Activated naive CD8-positive, alpha-beta T cell (primary cell): ENCODE measurements around the gene BICRAL.
"Not testable (repeated sequence)": the region's sequence is repeated elsewhere in the genome, so short reads cannot be mapped to it uniquely, and the experiment has no call there.

Experiments
- H3K27ac Mint-ChIP-seq: one replicate; pipeline ENCODE4 v1.8.0; 2021; ENCODE audit warnings: mixed read lengths
- H3K27me3 Mint-ChIP-seq: one replicate; pipeline ENCODE4 v1.8.0; 2021; ENCODE audit warnings: mixed read lengths
- H3K36me3 Mint-ChIP-seq: one replicate; pipeline ENCODE4 v1.8.0; 2021; ENCODE audit warnings: mixed read lengths
- H3K4me1 Mint-ChIP-seq: one replicate; pipeline ENCODE4 v1.8.0; 2021; ENCODE audit warnings: low read depth, mixed read lengths
- H3K4me3 Mint-ChIP-seq: one replicate; pipeline ENCODE4 v1.8.0; 2021; ENCODE audit warnings: mild to moderate bottlenecking, mixed read lengths
- H3K9me3 Mint-ChIP-seq: one replicate; pipeline ENCODE4 v1.8.0; 2021; ENCODE audit warnings: low read depth, mixed read lengths

The BICRAL gene

GRCh38 chr6:42781796-42782688 is at the start of gene BICRAL:
BICRAL (plus strand) TSS chr6:42782052; CDS start chr6:42822023, 39,971 bp downstream.
- Mint-ChIP-seq H3K9me3 (no peaks in the 10 kb centered on the region), H3K27ac (peak within 1 kb of the TSS; percentile 100), H3K36me3 (no peaks in the 10 kb centered on the region), H3K27me3 (no peaks in the 10 kb centered on the region), H3K4me3 (peak within 1 kb of the TSS; percentile 98), H3K4me1 (peaks cover 30% of the 10 kb centered on the region)

GRCh38 chr6:42733867-42734481 is 47.9 kb upstream of the BICRAL start:
- H3K4me1 Mint-ChIP-seq, H3K27me3 Mint-ChIP-seq, H3K36me3 Mint-ChIP-seq, H3K27ac Mint-ChIP-seq, H3K9me3 Mint-ChIP-seq, H3K4me3 Mint-ChIP-seq: not testable (repeated sequence)

- Mint-ChIP-seq H3K4me3 (no peak overlapping the region), H3K9me3 (no peaks in the 10 kb centered on the region), H3K36me3 (no peaks in the 10 kb centered on the region), H3K27ac (no peak overlapping the region), H3K4me1 (no peaks in the 10 kb centered on the region), H3K27me3 (no peaks in the 10 kb centered on the region)
Observed at GRCh38 chr6:42735976-42736375, 45.9 kb upstream of the BICRAL start.

GRCh38 chr6:42740725-42741124 is 41.1 kb upstream of the BICRAL start:
- Mint-ChIP-seq H3K27me3 (no peaks in the 10 kb centered on the region), H3K27ac (no peak overlapping the region), H3K4me1 (peaks cover 12% of the 10 kb centered on the region), H3K36me3 (peaks cover 2% of the 10 kb centered on the region), H3K4me3 (no peak overlapping the region), H3K9me3 (peaks cover 7% of the 10 kb centered on the region)

GRCh38 chr6:42742116-42742894 is 39.5 kb upstream of the BICRAL start:
- no peak overlapping the region for H3K27ac Mint-ChIP-seq
- H3K36me3 Mint-ChIP-seq: peaks cover 4% of the 10 kb centered on the region
- H3K9me3 Mint-ChIP-seq: peaks cover 7% of the 10 kb centered on the region
- no peaks in the 10 kb centered on the region for H3K27me3 Mint-ChIP-seq
- H3K4me3 Mint-ChIP-seq: peak overlapping the region; percentile 59
- peaks cover 15% of the 10 kb centered on the region for H3K4me1 Mint-ChIP-seq

- Mint-ChIP-seq H3K36me3 (peaks cover 6% of the 10 kb centered on the region), H3K9me3 (peaks cover 7% of the 10 kb centered on the region), H3K27me3 (no peaks in the 10 kb centered on the region), H3K4me3 (peak overlapping the region; percentile 99), H3K27ac (peak overlapping the region; percentile 34), H3K4me1 (peaks cover 31% of the 10 kb centered on the region)
Observed at GRCh38 chr6:42744351-42744893, 37.4 kb upstream of the BICRAL start.

- Mint-ChIP-seq H3K4me3 (peak overlapping the region; percentile 99), H3K27ac (peak overlapping the region; percentile 34), H3K36me3 (peaks cover 6% of the 10 kb centered on the region), H3K27me3 (no peaks in the 10 kb centered on the region), H3K9me3 (peaks cover 7% of the 10 kb centered on the region), H3K4me1 (peaks cover 31% of the 10 kb centered on the region)
Observed at GRCh38 chr6:42745083-42745639, 36.7 kb upstream of the BICRAL start.

- peaks cover 6% of the 10 kb centered on the region for H3K36me3 Mint-ChIP-seq
- peaks cover 31% of the 10 kb centered on the region for H3K4me1 Mint-ChIP-seq
- peaks cover 7% of the 10 kb centered on the region for H3K9me3 Mint-ChIP-seq
- H3K27ac Mint-ChIP-seq: peak within 1 kb of the TSS; percentile 100
- H3K4me3 Mint-ChIP-seq: peak within 1 kb of the TSS; percentile 99
- H3K27me3 Mint-ChIP-seq: no peaks in the 10 kb centered on the region
Observed at GRCh38 chr6:42745640-42746462, 36.0 kb upstream of the BICRAL start, which contains the start of gene TBCC. TBCC (minus strand) TSS chr6:42746103; CDS start chr6:42746073, 30 bp downstream.

- Mint-ChIP-seq H3K27me3 (no peaks in the 10 kb centered on the region), H3K4me1 (peaks cover 36% of the 10 kb centered on the region), H3K4me3 (peak overlapping the region; percentile 99), H3K27ac (peak overlapping the region; percentile 95), H3K36me3 (peaks cover 9% of the 10 kb centered on the region), H3K9me3 (peaks cover 7% of the 10 kb centered on the region)
Observed at GRCh38 chr6:42746463-42747391, 35.1 kb upstream of the BICRAL start.

- H3K27ac Mint-ChIP-seq: peak overlapping the region; percentile 95
- H3K4me3 Mint-ChIP-seq: peak overlapping the region; percentile 99
- no peaks in the 10 kb centered on the region for H3K9me3 Mint-ChIP-seq
- H3K4me1 Mint-ChIP-seq: peaks cover 37% of the 10 kb centered on the region
- H3K27me3 Mint-ChIP-seq: no peaks in the 10 kb centered on the region
- H3K36me3 Mint-ChIP-seq: peaks cover 12% of the 10 kb centered on the region
Observed at GRCh38 chr6:42748203-42748898, 33.5 kb upstream of the BICRAL start.

GRCh38 chr6:42751055-42751454 is 30.8 kb upstream of the BICRAL start:
- H3K4me1 Mint-ChIP-seq: peaks cover 31% of the 10 kb centered on the region
- no peaks in the 10 kb centered on the region for H3K27me3 Mint-ChIP-seq
- no peak overlapping the region for H3K27ac Mint-ChIP-seq
- H3K4me3 Mint-ChIP-seq: no peak overlapping the region
- no peaks in the 10 kb centered on the region for H3K9me3 Mint-ChIP-seq
- H3K36me3 Mint-ChIP-seq: peaks cover 8% of the 10 kb centered on the region

- Mint-ChIP-seq H3K9me3 (no peaks in the 10 kb centered on the region), H3K27me3 (no peaks in the 10 kb centered on the region), H3K4me3 (no peak overlapping the region), H3K4me1 (peaks cover 35% of the 10 kb centered on the region), H3K36me3 (peaks cover 12% of the 10 kb centered on the region), H3K27ac (no peak overlapping the region)
Observed at GRCh38 chr6:42754759-42755158, 27.1 kb upstream of the BICRAL start.
